HG03139 (cell line): ENCODE measurements around the gene ZRANB1.
"Not testable (repeated sequence)": the region's sequence is repeated elsewhere in the genome, so short reads cannot be mapped to it uniquely, and the experiment has no call there.

ENCODE experiments used
- ATAC-seq: cut with Tn5 transposase; IDR thresholded peaks from one replicate; pipeline ENCODE4 v1.9.1; 2021; ENCODE audit not compliant: unreplicated experiment

ZRANB1 gene

GRCh38 chr10:124941823-124942222 lies at the start of gene ZRANB1:
Gene ZRANB1, plus strand, starts transcription at chr10:124942123. Its CDS starts 371 bp downstream, at chr10:124942494.
- no peak for ATAC-seq

GRCh38 chr10:124892905-124893304 lies 49.0 kb upstream of the ZRANB1 start:
- ATAC-seq, result no peak

DNA sequence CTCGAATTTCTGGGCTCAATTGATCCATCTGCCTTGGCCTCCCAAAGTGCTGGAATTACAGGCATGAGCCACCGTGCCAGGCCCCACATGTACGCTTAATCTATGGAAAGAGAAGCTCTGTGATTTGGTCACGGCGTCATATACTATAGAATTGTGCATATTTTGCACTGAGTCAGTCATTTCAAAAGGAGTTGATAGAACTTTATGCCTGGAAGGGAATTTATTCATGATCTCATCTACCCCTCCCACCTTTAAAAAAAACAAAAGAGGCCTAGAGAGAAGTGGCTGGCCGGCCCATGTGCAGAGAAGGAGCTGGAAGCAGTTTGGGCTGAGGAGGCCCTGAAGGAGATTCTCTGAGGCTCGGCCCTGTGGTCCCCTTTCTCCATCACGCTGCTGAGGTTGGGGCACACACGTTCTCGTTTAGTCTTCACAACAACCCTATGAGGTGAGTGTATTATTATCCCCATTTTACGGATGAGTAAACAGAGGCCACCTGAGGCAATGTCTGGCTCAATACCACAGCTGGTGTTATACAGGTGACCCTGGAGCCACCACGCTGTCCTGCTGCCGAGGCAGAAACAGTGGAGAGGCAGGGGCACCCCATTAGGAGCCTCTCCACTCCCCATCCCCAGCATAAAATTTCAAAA lies 47.2 kb upstream of the ZRANB1 start:
- no peak for ATAC-seq

DNA sequence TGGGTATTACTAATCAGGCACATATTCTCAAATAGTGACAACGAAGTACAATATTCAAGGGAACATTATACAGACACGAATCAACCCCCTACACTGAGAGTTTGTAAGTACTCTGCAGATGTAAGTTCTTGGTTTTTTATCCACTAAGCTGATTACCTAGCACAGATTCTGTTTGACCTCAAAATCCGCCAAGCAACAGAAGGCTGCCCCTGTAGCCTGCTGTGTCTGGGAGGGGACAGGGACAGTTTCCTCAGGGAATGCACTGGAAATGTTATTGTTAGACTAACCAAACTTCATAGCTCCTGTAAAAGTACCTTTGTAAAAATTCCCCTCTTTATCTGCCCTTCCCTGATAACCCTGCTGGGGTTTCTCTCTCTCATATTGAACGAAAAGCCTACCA lies 45.2 kb upstream of the ZRANB1 start:
- ATAC-seq, result no peak

DNA sequence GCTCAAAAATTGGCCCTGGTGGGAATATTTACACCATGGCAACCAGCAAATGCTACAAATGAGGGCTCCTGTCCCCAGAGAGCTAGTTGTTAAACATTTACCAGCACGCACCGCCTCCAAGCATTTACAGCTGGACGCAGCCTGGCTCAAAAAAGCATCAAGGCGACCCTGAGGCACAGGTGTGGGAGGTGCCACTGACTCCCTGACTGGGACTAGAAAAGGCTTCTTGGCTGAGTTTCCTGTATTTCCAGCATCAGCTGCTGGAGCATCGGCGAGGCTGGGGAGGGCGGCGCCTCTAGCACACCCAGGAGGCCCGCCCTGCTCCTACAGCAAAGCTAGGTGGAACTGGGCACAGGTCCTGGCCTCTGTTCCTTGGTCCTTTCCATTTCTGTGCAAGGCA lies 43.5 kb upstream of the ZRANB1 start:
- ATAC-seq, result no peak

GRCh38 chr10:124899151-124899550 lies 42.8 kb upstream of the ZRANB1 start:
- no peak for ATAC-seq

- no peak for ATAC-seq
Observed at GRCh38 chr10:124902462-124902861, 39.5 kb upstream of the ZRANB1 start.

DNA sequence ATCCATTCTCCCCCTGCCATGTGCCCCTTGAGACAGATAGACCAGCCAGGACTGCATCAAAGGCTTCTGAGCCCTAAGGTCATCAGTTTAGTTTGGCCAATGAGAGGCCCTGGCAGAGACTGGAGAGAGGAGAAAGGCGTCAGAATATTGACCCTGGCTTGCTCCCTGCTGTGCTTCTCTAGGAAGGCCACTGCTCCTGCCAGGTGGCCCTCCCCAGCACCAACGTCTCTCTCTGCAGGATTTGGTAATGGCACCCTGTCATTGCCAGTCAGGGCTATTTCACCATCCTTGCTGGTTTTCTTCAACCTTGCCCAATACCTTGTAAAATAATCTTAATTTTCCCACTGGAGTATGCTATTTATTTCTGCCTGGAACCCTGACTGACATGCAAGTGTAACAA lies 38.8 kb upstream of the ZRANB1 start:
- no peak for ATAC-seq

GRCh38 chr10:124904796-124905195 lies 37.1 kb upstream of the ZRANB1 start:
- ATAC-seq, result no peak

- no peak for ATAC-seq
Observed at GRCh38 chr10:124906551-124907001, 35.3 kb upstream of the ZRANB1 start.

GRCh38 chr10:124909563-124909962 lies 32.4 kb upstream of the ZRANB1 start:
- no peak for ATAC-seq

- no peak for ATAC-seq
Observed at GRCh38 chr10:124911124-124912067, 30.5 kb upstream of the ZRANB1 start.

DNA sequence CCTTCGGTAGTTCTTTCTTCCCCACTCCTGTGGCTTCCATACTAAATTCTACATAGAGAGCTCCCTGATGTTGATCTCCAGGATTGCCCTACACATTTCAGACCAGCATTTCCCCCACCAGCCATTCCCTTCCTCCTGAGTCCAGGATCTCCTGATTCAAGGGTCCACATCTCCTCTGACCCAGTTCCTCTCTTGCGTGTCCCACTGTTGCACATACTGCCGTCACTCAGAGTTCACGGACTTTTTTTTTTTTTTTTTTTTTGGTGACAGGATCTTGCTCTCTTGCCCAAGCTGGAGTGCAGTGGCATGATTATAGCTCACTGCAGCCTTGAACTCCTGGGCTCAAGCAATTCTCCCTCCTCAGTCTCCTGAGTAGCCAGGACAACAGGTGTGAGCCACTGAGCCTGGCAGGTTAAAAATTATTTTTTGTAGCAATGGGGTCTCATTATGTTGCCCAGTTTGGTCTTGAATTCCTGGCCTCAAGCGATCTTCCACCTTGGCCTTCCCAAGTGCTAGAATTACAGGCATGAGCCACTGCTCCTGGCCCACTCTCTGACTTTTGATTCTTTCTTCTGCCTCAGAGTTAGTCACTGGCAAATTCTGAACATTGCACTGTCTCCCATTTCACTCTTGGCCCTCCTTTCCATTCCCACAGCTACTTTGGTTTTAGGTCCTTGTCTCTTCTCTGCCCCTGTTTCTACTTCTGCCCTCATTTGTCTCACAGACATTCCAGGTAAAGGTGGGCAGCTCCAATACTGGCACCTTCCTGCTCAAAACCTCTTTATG lies 29.6 kb upstream of the ZRANB1 start:
- no peak for ATAC-seq

DNA sequence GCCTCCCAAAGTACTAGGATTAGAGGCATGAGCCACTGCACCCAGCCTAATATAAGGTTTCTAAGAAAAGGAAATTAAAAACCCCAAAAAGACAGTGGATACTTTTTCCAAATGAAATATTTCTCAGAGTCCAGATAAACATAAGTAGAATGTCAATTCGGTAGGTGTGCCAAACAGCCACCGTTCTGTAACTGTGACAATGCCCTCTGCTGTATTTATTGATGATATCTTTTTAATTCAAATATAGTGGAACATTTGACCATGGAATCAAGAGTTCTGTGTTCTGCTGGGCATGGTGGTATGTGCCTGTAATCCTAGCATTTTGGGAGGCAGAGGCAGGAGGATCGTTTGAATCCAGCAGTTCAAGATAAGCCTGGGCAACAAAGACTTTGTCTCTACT lies 28.8 kb upstream of the ZRANB1 start:
- ATAC-seq, result no peak

- not testable (repeated sequence) for ATAC-seq
Observed at GRCh38 chr10:124914398-124914797, 27.5 kb upstream of the ZRANB1 start.

DNA sequence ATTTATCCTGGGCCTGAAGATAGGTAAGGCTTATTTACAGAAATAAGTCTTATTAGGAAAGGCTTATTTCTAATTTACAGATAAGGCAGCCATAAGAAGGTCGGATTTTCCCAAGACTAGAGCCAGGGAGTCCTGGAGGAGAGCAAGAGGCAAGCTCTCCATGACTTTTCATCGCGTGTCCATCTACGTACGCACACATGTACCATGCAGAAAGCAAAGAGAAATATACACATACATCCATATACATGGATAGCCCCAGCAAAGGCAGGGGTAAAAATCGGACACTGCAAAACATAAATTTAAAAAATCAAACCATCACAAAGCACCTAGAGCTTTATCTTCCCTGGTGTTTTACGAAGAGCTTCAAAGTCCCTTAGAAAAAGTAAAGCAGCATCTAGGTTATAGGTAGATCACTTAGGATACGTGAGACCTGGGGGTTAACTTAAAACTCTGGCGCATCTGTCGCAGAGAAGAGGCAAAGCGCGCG lies 25.8 kb upstream of the ZRANB1 start:
- no peak for ATAC-seq

GRCh38 chr10:124916585-124917427 lies 25.1 kb upstream of the ZRANB1 start:
- ATAC-seq, result peak; percentile 98

- ATAC-seq, result no peak
Observed at GRCh38 chr10:124917428-124918190, 24.3 kb upstream of the ZRANB1 start.

DNA sequence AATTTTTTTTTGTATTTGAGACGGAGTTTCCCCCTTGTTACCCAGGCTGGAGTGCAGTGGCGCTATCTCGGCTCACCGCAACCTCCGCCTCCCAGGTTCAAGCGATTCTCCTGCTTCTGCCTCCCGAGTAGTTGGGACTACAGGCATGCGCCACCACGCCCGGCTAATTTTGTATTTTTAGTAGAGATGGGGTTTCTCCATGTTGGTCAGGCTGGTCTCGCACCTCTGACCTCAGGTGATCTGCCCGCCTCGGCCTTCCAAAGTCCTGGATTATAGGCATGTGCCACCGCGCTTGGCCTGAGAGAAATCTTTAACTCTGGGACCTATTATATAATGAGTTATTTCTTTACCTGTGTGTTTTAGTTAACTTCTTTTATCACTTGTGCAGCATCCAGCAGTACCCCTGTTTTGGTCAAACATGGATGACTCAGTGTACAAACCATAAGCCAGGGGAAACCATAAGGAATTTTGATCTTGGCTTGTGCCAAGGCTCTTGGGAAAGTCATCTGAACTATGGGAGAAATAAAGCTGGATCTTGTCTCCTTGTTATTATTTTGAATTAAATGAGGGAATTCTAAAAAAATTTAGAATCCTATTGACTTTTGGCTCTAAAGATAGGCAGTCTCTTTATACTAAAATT lies 23.6 kb upstream of the ZRANB1 start:
- ATAC-seq, result no peak
